Caco-2 (cell line): ENCODE results near the gene FBXL3. TPM values are rescaled to one million over a fixed set of nuclear protein-coding genes. Genes with fewer than 3 reads are reported as not detected.

Source experiments
- BruUV-seq: library from RNA; stranded (reverse); fragments of 400-500 nt; replicated peaks from 2 replicates; lab custom pipeline; 2021; lab: Mats Ljungman, UMichigan
- CTCF ChIA-PET: fragments of 300-600 bp; sonication (Branson Sonifier 250); formaldehyde crosslinking; loops from one replicate; lab custom pipeline; 2022; ENCODE audit warnings: antibody characterized with exemption; lab: Charles Lee
- POLR2A ChIA-PET: fragments of 300-600 bp; sonication (Branson Sonifier 250); formaldehyde crosslinking; loops from one replicate; lab custom pipeline; 2022; ENCODE audit warnings: antibody characterized with exemption; lab: Charles Lee
- DNase-seq, 2 experiments: peaks; one replicate each; pipeline versions ENCODE4 v3.0.0 to v3.0.0-alpha.2; 2020 to 2022
- H3K27me3 ChIP-seq: replicated peaks from 2 replicates; pipeline ENCODE4 v1.6.0; 2011; ENCODE audit warnings: low read length; ENCODE audit not compliant: control insufficient read depth, insufficient read depth
- H3K36me3 ChIP-seq: 2 replicates; pipeline ENCODE4 v1.5.1; 2011; ENCODE audit warnings: low read length; ENCODE audit not compliant: control insufficient read depth, insufficient read depth
- H3K4me1 ChIP-seq: fragments of 250-450 bp; sonication (Bioruptor Pico); 2 replicates; pipeline ENCODE4 v1.5.1; 2020; ENCODE audit warnings: mild to moderate bottlenecking
- H3K4me3 ChIP-seq: 2 replicates; pipeline ENCODE4 v1.5.1; 2011; ENCODE audit warnings: low read depth, mild to moderate bottlenecking, control low read depth, low read length
- H3K9me3 ChIP-seq: fragments of 250-450 bp; sonication (Bioruptor Pico); 2 replicates; pipeline ENCODE4 v1.5.1; 2020; ENCODE audit warnings: mild to moderate bottlenecking, moderate library complexity
- H3K27ac Mint-ChIP-seq: one replicate; pipeline ENCODE4 v1.8.0; 2022; ENCODE audit warnings: mixed read lengths; ENCODE audit not compliant: unreplicated experiment
- H3K27me3 Mint-ChIP-seq: one replicate; pipeline ENCODE4 v1.8.0; 2022; ENCODE audit warnings: mixed read lengths; ENCODE audit not compliant: insufficient read depth, unreplicated experiment
- H3K36me3 Mint-ChIP-seq: one replicate; pipeline ENCODE4 v1.8.0; 2022; ENCODE audit warnings: mild to moderate bottlenecking, mixed read lengths; ENCODE audit not compliant: insufficient read depth, unreplicated experiment
- H3K4me1 Mint-ChIP-seq: one replicate; pipeline ENCODE4 v1.8.0; 2022; ENCODE audit warnings: low read depth, mixed read lengths; ENCODE audit not compliant: unreplicated experiment
- H3K4me3 Mint-ChIP-seq: one replicate; pipeline ENCODE4 v1.8.0; 2022; ENCODE audit warnings: mild to moderate bottlenecking, moderate library complexity, mixed read lengths; ENCODE audit not compliant: unreplicated experiment
- H3K9me3 Mint-ChIP-seq: one replicate; pipeline ENCODE4 v1.8.0; 2022; ENCODE audit warnings: mixed read lengths; ENCODE audit not compliant: unreplicated experiment
- CTCF ChIP-seq, 2 experiments: fragments of 200-600 bp in 1 of 2; IDR thresholded peaks; 1 replicate in 1 of 2; 2 replicates in 1 of 2; pipeline versions ENCODE4 v1.5.1 to v1.8.0; 2011 to 2022; ENCODE audit warnings: antibody characterized with exemption in 1 of 2, control low read depth in 1 of 2, inconsistent platforms in 1 of 2, low read depth in 1 of 2, low read length in 1 of 2, mild to moderate bottlenecking in 1 of 2, moderate library complexity in 1 of 2; ENCODE audit not compliant: insufficient read depth in 1 of 2, severe bottlenecking in 1 of 2, unreplicated experiment in 1 of 2
- intact Hi-C: fragments of 100-400 bp; cut with micrococcal nuclease; formaldehyde crosslinking; loops from one replicate; pipeline ENCODE4 v1.10.0; 2022; ENCODE audit not compliant: unreplicated experiment
- total RNA-seq: library from RNA; stranded (reverse); gene quantifications from 2 replicates; pipeline ENCODE4 v1.2.3, GENCODE V29; 2022

FBXL3 gene
- total RNA-seq, 1 experiment from 2014 or later, result 31.8 TPM

GRCh38 chr13:77019756-77020155 is 7.2 kb downstream of the FBXL3 start:
- BruUV-seq, result no TSS peak
- H3K27me3 Mint-ChIP-seq, result no peaks in the 10 kb centered on the region

GRCh38 chr13:77016888-77017623 is 9.9 kb downstream of the FBXL3 start:
- BruUV-seq, result no TSS peak

More at GRCh38 chr13:77019756-77020155, 7.2 kb downstream of the FBXL3 start:
- Mint-ChIP-seq H3K4me3 (no peak overlapping the region), H3K9me3 (no peaks in the 10 kb centered on the region), H3K4me1 (peaks cover 11% of the 10 kb centered on the region), H3K36me3 (peaks cover 26% of the 10 kb centered on the region), H3K27ac (no peak overlapping the region)
- no peaks in the 10 kb centered on the region for H3K9me3 ChIP-seq
- no peaks in the 10 kb centered on the region for H3K27me3 ChIP-seq
- POLR2A ChIA-PET, result interaction anchor here (0.7 kb wide), 1 partner anchor 23 kb away, joined by 3 read pairs; no protein-coding TSS in a partner anchor
- no peak overlapping the region for H3K4me3 ChIP-seq
- DNase-seq, result no peak
- CTCF ChIA-PET, result no interaction called here
- no peaks in the 10 kb centered on the region; the same call in none of the 2 replicates for H3K36me3 ChIP-seq
- peaks cover 5% of the 10 kb centered on the region; the same call in 1 of the 2 replicates for H3K4me1 ChIP-seq
- no peak for TF ChIP-seq CTCF (IDR thresholded peaks at IDR 0.05; ENCODE audit: insufficient read depth in 1 of 2, low read depth in 1 of 2, low read length in 1 of 2, severe bottlenecking in 1 of 2, unreplicated experiment in 1 of 2)
- intact Hi-C loops, result no loop called here

More at GRCh38 chr13:77016888-77017623, 9.9 kb downstream of the FBXL3 start:
- H3K4me3 Mint-ChIP-seq, result no peak overlapping the region
- no peaks in the 10 kb centered on the region for H3K9me3 Mint-ChIP-seq
- no peaks in the 10 kb centered on the region for H3K9me3 ChIP-seq
- POLR2A ChIA-PET, result no interaction called here
- no peak overlapping the region for H3K4me3 ChIP-seq
- H3K27me3 ChIP-seq, result no peaks in the 10 kb centered on the region
- CTCF ChIA-PET, result no interaction called here
- H3K4me1 Mint-ChIP-seq, result no peaks in the 10 kb centered on the region
- H3K36me3 ChIP-seq, result no peaks in the 10 kb centered on the region; the same call in none of the 2 replicates
- intact Hi-C loops, result no loop called here
- no peaks in the 10 kb centered on the region for H3K27me3 Mint-ChIP-seq
- TF ChIP-seq CTCF (IDR thresholded peaks at IDR 0.05; ENCODE audit: insufficient read depth in 1 of 2, low read depth in 1 of 2, low read length in 1 of 2, severe bottlenecking in 1 of 2, unreplicated experiment in 1 of 2), result peak in 1 of 2 experiments; percentile 9
- no peak overlapping the region for H3K27ac Mint-ChIP-seq
- peaks cover 52% of the 10 kb centered on the region for H3K36me3 Mint-ChIP-seq
- no peak for DNase-seq
- no peaks in the 10 kb centered on the region for H3K4me1 ChIP-seq
